IMR-90 (cell line): ENCODE data around the gene TMEM107. TPM values are rescaled to one million over a fixed set of nuclear protein-coding genes. Genes with fewer than 3 reads are reported as not detected.

Experiments
- ATAC-seq: fragments of 200-7000 bp; cut with Tn5 transposase; 2 replicates; pipeline ENCODE4 v1.9.1; 2020; ENCODE audit warnings: low read depth, mild to moderate bottlenecking, moderate library complexity
- BruUV-seq: library from RNA; stranded (reverse); fragments of 400-500 nt; replicated peaks from 2 replicates; lab custom pipeline; 2021; lab: Mats Ljungman, UMichigan
- CTCF ChIA-PET: fragments of 300-600 bp; formaldehyde crosslinking; extraction: SDS; loops from one replicate; lab custom pipeline; 2021; ENCODE audit warnings: antibody characterized with exemption; lab: Yijun Ruan, JAX
- POLR2A ChIA-PET: fragments of 300-600 bp; sonication (Branson Sonifier 250); formaldehyde crosslinking; loops from one replicate; lab custom pipeline; 2022; ENCODE audit warnings: antibody characterized with exemption; ENCODE audit not compliant: unreplicated experiment; lab: Charles Lee
- DNase-seq: peaks from one replicate; pipeline ENCODE4 v3.0.0; 2013
- H2AFZ ChIP-seq: replicated peaks from 2 replicates; pipeline ENCODE3; 2013; ENCODE audit warnings: low read length, mild to moderate bottlenecking; ENCODE audit not compliant: poor library complexity
- H2AK5ac ChIP-seq: 2 replicates; pipeline ENCODE4 v1.6.1; 2013; ENCODE audit warnings: low read depth, low read length, inconsistent platforms
- H2AK9ac ChIP-seq: replicated peaks from 2 replicates; pipeline ENCODE3; 2013; ENCODE audit warnings: mild to moderate bottlenecking, low read depth, low read length, moderate library complexity; ENCODE audit not compliant: poor library complexity
- H2BK120ac ChIP-seq: 2 replicates; pipeline ENCODE4 v1.6.1; 2013; ENCODE audit warnings: low read depth, low read length, inconsistent platforms
- H2BK15ac ChIP-seq: 3 replicates; pipeline ENCODE4 v1.6.1; 2013; ENCODE audit warnings: low read depth, low read length, inconsistent platforms
- H2BK20ac ChIP-seq: 2 replicates; pipeline ENCODE4 v1.6.1; 2013; ENCODE audit warnings: low read depth, mild to moderate bottlenecking, inconsistent platforms, low read length, moderate library complexity
- H2BK5ac ChIP-seq: 2 replicates; pipeline ENCODE4 v1.6.1; 2013; ENCODE audit warnings: mild to moderate bottlenecking, low read depth, low read length, inconsistent platforms; ENCODE audit not compliant: poor library complexity, severe bottlenecking
- H3K14ac ChIP-seq: replicated peaks from 2 replicates; pipeline ENCODE4 v1.6.1; 2013; ENCODE audit warnings: low read depth, low read length, inconsistent platforms
- H3K18ac ChIP-seq: 2 replicates; pipeline ENCODE4 v1.6.1; 2013; ENCODE audit warnings: low read depth, low read length, control low read depth
- H3K23ac ChIP-seq: 2 replicates; pipeline ENCODE4 v1.6.1; 2013; ENCODE audit warnings: low read depth, low read length, inconsistent platforms
- H3K27ac ChIP-seq: 2 replicates; pipeline ENCODE4 v1.5.1; 2013; ENCODE audit warnings: mild to moderate bottlenecking, control low read depth, low read length; ENCODE audit not compliant: insufficient read depth
- H3K27me3 ChIP-seq: 2 replicates; pipeline ENCODE4 v1.6.1; 2013; ENCODE audit warnings: low read length; ENCODE audit not compliant: control insufficient read depth, insufficient read depth
- H3K36me3 ChIP-seq: 2 replicates; pipeline ENCODE4 v1.6.1; 2013; ENCODE audit warnings: low read length, mixed read lengths; ENCODE audit not compliant: control insufficient read depth, insufficient read depth
- H3K4ac ChIP-seq: 2 replicates; pipeline ENCODE4 v1.6.1; 2013; ENCODE audit warnings: low read depth, low read length, inconsistent platforms
- H3K4me1 ChIP-seq: 2 replicates; pipeline ENCODE4 v1.6.1; 2013; ENCODE audit warnings: low read length, mixed read lengths; ENCODE audit not compliant: control insufficient read depth, insufficient read depth
- H3K4me2 ChIP-seq: 2 replicates; pipeline ENCODE4 v1.6.1; 2013; ENCODE audit warnings: low read depth, mild to moderate bottlenecking, control low read depth, low read length, moderate library complexity
- H3K4me3 ChIP-seq: 2 replicates; pipeline ENCODE4 v1.5.1; 2013; ENCODE audit warnings: low read depth, mild to moderate bottlenecking, control low read depth, low read length, moderate library complexity; ENCODE audit not compliant: insufficient read depth
- H3K56ac ChIP-seq: 2 replicates; pipeline ENCODE4 v1.6.1; 2013; ENCODE audit warnings: low read length, inconsistent platforms; ENCODE audit not compliant: insufficient read depth; ENCODE audit errors: extremely low read depth
- H3K79me1 ChIP-seq, 2 experiments: 2 replicates each; pipeline ENCODE4 v1.6.1; 2013; ENCODE audit warnings: low read length in 2 of 2, inconsistent platforms in 1 of 2, low read depth in 1 of 2
- H3K9ac ChIP-seq: 2 replicates; pipeline ENCODE4 v1.6.1; 2013; ENCODE audit warnings: low read depth, low read length, control low read depth
- H3K9me1 ChIP-seq: 2 replicates; pipeline ENCODE4 v1.6.1; 2013; ENCODE audit warnings: low read length, inconsistent platforms; ENCODE audit not compliant: insufficient read depth
- H3K9me3 ChIP-seq: 2 replicates; pipeline ENCODE4 v1.6.1; 2013; ENCODE audit warnings: low read length; ENCODE audit not compliant: control insufficient read depth, insufficient read depth
- H4K20me1 ChIP-seq: 2 replicates; pipeline ENCODE4 v1.6.1; 2013; ENCODE audit warnings: low read length, inconsistent platforms; ENCODE audit not compliant: insufficient read depth
- H4K5ac ChIP-seq: 2 replicates; pipeline ENCODE4 v1.6.1; 2013; ENCODE audit warnings: mild to moderate bottlenecking, low read depth, low read length, control low read depth
- H4K8ac ChIP-seq, 2 experiments: 2 replicates each; pipeline ENCODE4 v1.6.1; 2013; ENCODE audit warnings: low read depth in 2 of 2, low read length in 2 of 2, control low read depth in 1 of 2, inconsistent platforms in 1 of 2
- H4K91ac ChIP-seq: 2 replicates; pipeline ENCODE4 v1.6.1; 2013; ENCODE audit warnings: low read depth, low read length, inconsistent platforms; ENCODE audit not compliant: insufficient read depth
- BHLHE40 ChIP-seq: fragments of 150-350 bp; IDR thresholded peaks from 2 replicates; pipeline ENCODE4 v1.6.1; 2016; ENCODE audit warnings: mild to moderate bottlenecking, low read depth, low read length
- CEBPB ChIP-seq: IDR thresholded peaks from 2 replicates; pipeline ENCODE4 v1.6.1; 2012; ENCODE audit warnings: low read depth, low read length, improper control_type of control experiment
- CHD1 ChIP-seq: IDR thresholded peaks from 2 replicates; pipeline ENCODE4 v1.6.1; 2012; ENCODE audit warnings: low read depth, low read length, improper control_type of control experiment
- FOS ChIP-seq: fragments of 150-350 bp; IDR thresholded peaks from 2 replicates; pipeline ENCODE4 v1.6.1; 2016; ENCODE audit warnings: low read depth, low read length
- MAFK ChIP-seq: IDR thresholded peaks from 2 replicates; pipeline ENCODE4 v1.6.1; 2012; ENCODE audit warnings: low read depth, low read length, improper control_type of control experiment
- MAZ ChIP-seq: IDR thresholded peaks from 2 replicates; pipeline ENCODE4 v1.6.1; 2012; ENCODE audit warnings: low read depth, mild to moderate bottlenecking, low read length, improper control_type of control experiment, moderate library complexity, borderline replicate concordance
- MXI1 ChIP-seq: IDR thresholded peaks from 2 replicates; pipeline ENCODE4 v1.6.1; 2012; ENCODE audit warnings: low read depth, mild to moderate bottlenecking, low read length, moderate library complexity, borderline replicate concordance
- NFE2L2 ChIP-seq: fragments of 150-350 bp; IDR thresholded peaks from 2 replicates; pipeline ENCODE4 v1.6.1; 2016; ENCODE audit warnings: low read depth, mild to moderate bottlenecking, low read length
- POLR2A ChIP-seq: IDR thresholded peaks from 2 replicates; pipeline ENCODE4 v1.6.1; 2012; ENCODE audit warnings: mild to moderate bottlenecking, low read depth, low read length
- RAD21 ChIP-seq: IDR thresholded peaks from 2 replicates; pipeline ENCODE4 v1.6.1; 2012; ENCODE audit warnings: low read length, improper control_type of control experiment
- RCOR1 ChIP-seq: IDR thresholded peaks from 2 replicates; pipeline ENCODE4 v1.6.1; 2012; ENCODE audit warnings: mild to moderate bottlenecking, low read length, improper control_type of control experiment; ENCODE audit not compliant: insufficient replicate concordance
- RFX5 ChIP-seq: IDR thresholded peaks from 2 replicates; pipeline ENCODE4 v1.8.0; 2012; ENCODE audit warnings: low read depth, mild to moderate bottlenecking, low read length, moderate library complexity
- SMC3 ChIP-seq: fragments of 150-350 bp; IDR thresholded peaks from 2 replicates; pipeline ENCODE4 v1.6.1; 2016; ENCODE audit warnings: low read depth, mild to moderate bottlenecking, antibody characterized with exemption, low read length, moderate library complexity
- WGBS, 2 experiments: methylation state at CpG; one replicate each; pipeline versions ENCODE4 v1.1.5 to v1.1.7; 2013; ENCODE audit warnings: missing lambda C conversion rate in 2 of 2; ENCODE audit not compliant: insufficient read length in 1 of 2; ENCODE audit errors: extremely low coverage in 2 of 2; 5-methylcytosine and 5-hydroxymethylcytosine counted together
- dilution Hi-C: fragments of 300-500 bp; cut with HindIII; formaldehyde crosslinking; loops from one replicate; pipeline ENCODE4 v1.14.3; 2018; ENCODE audit warnings: low sequenced_read_pairs; ENCODE audit not compliant: unreplicated experiment
- in situ Hi-C: fragments of 300-500 bp; cut with MboI; formaldehyde crosslinking; loops from 3 replicates; pipeline ENCODE4 v1.14.3; 2019; ENCODE audit warnings: low sequenced_read_pairs, inconsistent platforms, mixed read lengths
- intact Hi-C: fragments of 100-400 bp; cut with micrococcal nuclease; formaldehyde crosslinking; loops from 2 replicates; pipeline ENCODE4 v1.10.0; 2022
- polyA plus RNA-seq, 3 experiments: library from polyadenylated mRNA; depleted of rRNA; stranded (reverse); fragments of >200 nt; gene quantifications; 2 replicates each; pipeline ENCODE4 v1.2.3, GENCODE V29; 2012; ENCODE audit warnings: low replicate concordance in 1 of 3
- total RNA-seq: library from RNA; depleted of rRNA; stranded (reverse); fragments of >200 nt; gene quantifications from 2 replicates; pipeline ENCODE4 v1.2.3, GENCODE V29; 2012
- TF ChIP-seq, protein P1 (sequence below): fragments of 150-350 bp; IDR thresholded peaks from 2 replicates; pipeline ENCODE4 v1.6.1; 2016; ENCODE audit warnings: low read depth, mild to moderate bottlenecking, low read length, moderate library complexity, borderline replicate concordance
- TF ChIP-seq, protein P2 (sequence below): conservative IDR thresholded peaks from 2 replicates; pipeline ENCODE4 v1.5.1; 2012; ENCODE audit warnings: mild to moderate bottlenecking, low read depth, low read length, improper control_type of control experiment
- TF ChIP-seq, protein P3 (sequence below): fragments of 150-350 bp; IDR thresholded peaks from 2 replicates; pipeline ENCODE4 v1.6.1; 2017; ENCODE audit warnings: mild to moderate bottlenecking, antibody characterized with exemption, low read length, low read depth

Gene TMEM107
- total and polyA plus RNA-seq, 2 of the 4 experiments (the other 2 are of a cell fraction): 12.9 to 14.3 TPM

DNA sequence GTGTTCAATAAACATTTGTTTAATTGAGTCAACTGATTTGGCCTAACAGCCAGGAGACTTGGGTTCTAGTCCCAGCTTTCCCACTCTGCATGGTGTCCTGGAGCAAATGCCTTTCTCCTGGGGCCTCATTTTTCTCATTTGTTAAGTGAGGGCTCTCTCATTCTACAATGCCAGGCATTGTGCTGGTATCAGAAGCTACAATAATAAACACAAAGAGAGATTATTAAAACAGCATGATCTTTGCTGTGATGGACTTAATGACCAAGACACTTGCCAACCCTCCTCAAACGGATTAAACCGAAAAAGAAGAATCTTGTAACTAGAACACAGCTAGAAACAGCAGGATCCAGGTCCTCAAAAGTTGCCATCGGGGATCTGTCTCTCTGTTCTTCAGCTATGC is 8.7 kb downstream of the TMEM107 start:
- Histone ChIP-seq H2AFZ (no peak overlapping the region), H3K4me2 (no peak overlapping the region), H3K27ac (no peak overlapping the region), H3K36me3 (no peaks in the 10 kb centered on the region), H3K18ac (no peak overlapping the region), H3K14ac (no peak overlapping the region), H2BK20ac (no peak overlapping the region), H3K79me1 (peaks cover 6% of the 10 kb centered on the region in 2 experiments; a peak in 2 of 4 replicates), H4K91ac (no peak overlapping the region), H3K4me1 (peaks cover 18% of the 10 kb centered on the region), H3K9ac (no peak overlapping the region), H2BK15ac (no peak overlapping the region), H4K8ac (no peak overlapping the region), H3K4me3 (no peak overlapping the region), H2AK5ac (no peak overlapping the region), H3K56ac (no peak overlapping the region), H3K4ac (no peak overlapping the region), H3K9me1 (peaks cover 4% of the 10 kb centered on the region; the same call in 1 of the 2 replicates), H3K27me3 (no peaks in the 10 kb centered on the region), H2BK5ac (no peak overlapping the region), H4K5ac (no peak overlapping the region), H2AK9ac (no peak overlapping the region), H3K9me3 (no peaks in the 10 kb centered on the region), H3K23ac (no peak overlapping the region), H4K20me1 (no peaks in the 10 kb centered on the region), H2BK120ac (no peak overlapping the region)
- in situ Hi-C loops (loop anchor here (25.0 kb wide), 1 partner anchor 930 kb away; the partner anchor contains the start of genes DVL2, GABARAP and PHF23), dilution Hi-C loops (no loop called here), intact Hi-C loops (no loop called here)
- ChIA-PET CTCF (no interaction called here), POLR2A (no interaction called here)
- no peak for TF ChIP-seq RAD21
- TF ChIP-seq MAFK: no peak
- no peak for TF ChIP-seq RFX5
- no peak for TF ChIP-seq FOS
- TF ChIP-seq RCOR1: no peak
- TF ChIP-seq, protein P1, sequence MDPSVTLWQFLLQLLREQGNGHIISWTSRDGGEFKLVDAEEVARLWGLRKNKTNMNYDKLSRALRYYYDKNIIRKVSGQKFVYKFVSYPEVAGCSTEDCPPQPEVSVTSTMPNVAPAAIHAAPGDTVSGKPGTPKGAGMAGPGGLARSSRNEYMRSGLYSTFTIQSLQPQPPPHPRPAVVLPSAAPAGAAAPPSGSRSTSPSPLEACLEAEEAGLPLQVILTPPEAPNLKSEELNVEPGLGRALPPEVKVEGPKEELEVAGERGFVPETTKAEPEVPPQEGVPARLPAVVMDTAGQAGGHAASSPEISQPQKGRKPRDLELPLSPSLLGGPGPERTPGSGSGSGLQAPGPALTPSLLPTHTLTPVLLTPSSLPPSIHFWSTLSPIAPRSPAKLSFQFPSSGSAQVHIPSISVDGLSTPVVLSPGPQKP: no peak
- TF ChIP-seq CHD1: no peak
- TF ChIP-seq SMC3: no peak
- TF ChIP-seq, protein P2, sequence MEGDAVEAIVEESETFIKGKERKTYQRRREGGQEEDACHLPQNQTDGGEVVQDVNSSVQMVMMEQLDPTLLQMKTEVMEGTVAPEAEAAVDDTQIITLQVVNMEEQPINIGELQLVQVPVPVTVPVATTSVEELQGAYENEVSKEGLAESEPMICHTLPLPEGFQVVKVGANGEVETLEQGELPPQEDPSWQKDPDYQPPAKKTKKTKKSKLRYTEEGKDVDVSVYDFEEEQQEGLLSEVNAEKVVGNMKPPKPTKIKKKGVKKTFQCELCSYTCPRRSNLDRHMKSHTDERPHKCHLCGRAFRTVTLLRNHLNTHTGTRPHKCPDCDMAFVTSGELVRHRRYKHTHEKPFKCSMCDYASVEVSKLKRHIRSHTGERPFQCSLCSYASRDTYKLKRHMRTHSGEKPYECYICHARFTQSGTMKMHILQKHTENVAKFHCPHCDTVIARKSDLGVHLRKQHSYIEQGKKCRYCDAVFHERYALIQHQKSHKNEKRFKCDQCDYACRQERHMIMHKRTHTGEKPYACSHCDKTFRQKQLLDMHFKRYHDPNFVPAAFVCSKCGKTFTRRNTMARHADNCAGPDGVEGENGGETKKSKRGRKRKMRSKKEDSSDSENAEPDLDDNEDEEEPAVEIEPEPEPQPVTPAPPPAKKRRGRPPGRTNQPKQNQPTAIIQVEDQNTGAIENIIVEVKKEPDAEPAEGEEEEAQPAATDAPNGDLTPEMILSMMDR: no peak
- TF ChIP-seq, protein P3, sequence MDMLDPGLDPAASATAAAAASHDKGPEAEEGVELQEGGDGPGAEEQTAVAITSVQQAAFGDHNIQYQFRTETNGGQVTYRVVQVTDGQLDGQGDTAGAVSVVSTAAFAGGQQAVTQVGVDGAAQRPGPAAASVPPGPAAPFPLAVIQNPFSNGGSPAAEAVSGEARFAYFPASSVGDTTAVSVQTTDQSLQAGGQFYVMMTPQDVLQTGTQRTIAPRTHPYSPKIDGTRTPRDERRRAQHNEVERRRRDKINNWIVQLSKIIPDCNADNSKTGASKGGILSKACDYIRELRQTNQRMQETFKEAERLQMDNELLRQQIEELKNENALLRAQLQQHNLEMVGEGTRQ: no peak
- TF ChIP-seq BHLHE40: no peak
- no peak for TF ChIP-seq POLR2A
- TF ChIP-seq MXI1: no peak
- no peak for TF ChIP-seq NFE2L2
- TF ChIP-seq MAZ: no peak
- no peak for TF ChIP-seq CEBPB
- WGBS, 2 experiments: 70% methylated on average over 2 of the region's 3 CpGs; no CpG with 5 or more reads in 1 of the 2 experiments
- ATAC-seq (no peak), DNase-seq (no peak)
- no TSS peak for BruUV-seq
